Stomach smooth muscle (tissue), 2 donors: ENCODE measurements around the gene KRT15.
A peak's percentile ranks its signal among the peaks of the same experiment; 100 is the strongest.

ENCODE experiments used
- H3K27ac ChIP-seq: one replicate; pipeline ENCODE4 v1.7.0; 2013; ENCODE audit warnings: mild to moderate bottlenecking, low read length, inconsistent platforms
- H3K27me3 ChIP-seq, 2 donors: one replicate each; pipeline ENCODE4 v1.7.0; 2013; ENCODE audit warnings: low read length in 2 of 2; ENCODE audit not compliant: insufficient read depth in 2 of 2, control insufficient read depth in 1 of 2
- H3K36me3 ChIP-seq, 2 donors: one replicate each; pipeline ENCODE4 v1.7.0; 2013; ENCODE audit warnings: low read length in 2 of 2; ENCODE audit not compliant: control insufficient read depth in 2 of 2, insufficient read depth in 2 of 2
- H3K4me1 ChIP-seq: one replicate; pipeline ENCODE4 v1.7.0; 2013; ENCODE audit warnings: low read length; ENCODE audit not compliant: control insufficient read depth, insufficient read depth
- H3K4me3 ChIP-seq, 2 donors: one replicate each; pipeline ENCODE4 v1.7.0; 2013; ENCODE audit warnings: low read length in 2 of 2
- H3K9ac ChIP-seq, 2 donors: one replicate each; pipeline ENCODE4 v1.7.0; 2013; ENCODE audit warnings: low read length in 2 of 2, mild to moderate bottlenecking in 1 of 2
- H3K9me3 ChIP-seq, 2 donors: one replicate each; pipeline ENCODE4 v1.7.0; 2013; ENCODE audit warnings: low read length in 2 of 2; ENCODE audit not compliant: control insufficient read depth in 2 of 2
- donor health status: healthy.
- donor health status: Pancreatic carcinoma.

The KRT15 gene

DNA sequence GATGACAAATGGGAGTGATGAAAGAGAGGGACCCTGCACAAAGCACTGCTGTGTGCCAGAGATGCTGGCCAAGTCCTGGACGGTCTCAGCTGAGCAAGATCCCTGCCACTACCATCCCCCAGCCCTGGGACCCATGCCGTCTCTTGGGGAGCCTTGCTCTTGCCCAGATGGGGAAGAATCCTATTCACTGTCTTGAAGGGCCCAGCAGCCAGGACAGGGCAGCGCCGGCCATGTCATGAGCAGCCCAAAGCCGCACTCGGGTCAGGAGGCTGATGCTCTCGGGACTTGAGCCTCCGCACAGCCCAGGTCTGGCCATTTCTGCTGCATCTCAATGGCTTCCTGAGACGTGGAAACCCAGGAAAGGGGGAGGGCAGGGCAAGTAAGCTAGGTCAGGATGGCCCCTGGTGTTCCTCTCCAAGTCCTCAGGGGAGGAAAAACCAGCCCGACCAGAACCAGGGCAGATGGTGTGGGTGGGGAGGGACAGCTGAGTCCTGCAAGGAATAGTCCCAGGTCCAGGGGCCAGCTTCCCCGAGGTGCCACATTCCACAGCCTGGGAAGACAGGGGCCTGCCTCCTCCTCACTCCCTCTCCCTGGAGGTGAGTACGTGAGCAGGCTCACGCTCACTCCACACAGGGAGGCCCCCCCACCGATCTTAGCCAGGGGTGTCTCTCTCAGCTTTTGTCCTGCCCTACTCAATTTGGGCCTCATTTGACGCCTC is 17.2 kb upstream of the KRT15 start:
- Histone ChIP-seq H3K27me3 (peaks cover under 1 to 10% of the 10 kb centered on the region in 2 donors), H3K27ac (no peak overlapping the region), H3K4me1 (no peaks in the 10 kb centered on the region), H3K9ac (no peak overlapping the region), H3K4me3 (no peak overlapping the region), H3K9me3 (no peaks in the 10 kb centered on the region), H3K36me3 (no peaks in the 10 kb centered on the region)

DNA sequence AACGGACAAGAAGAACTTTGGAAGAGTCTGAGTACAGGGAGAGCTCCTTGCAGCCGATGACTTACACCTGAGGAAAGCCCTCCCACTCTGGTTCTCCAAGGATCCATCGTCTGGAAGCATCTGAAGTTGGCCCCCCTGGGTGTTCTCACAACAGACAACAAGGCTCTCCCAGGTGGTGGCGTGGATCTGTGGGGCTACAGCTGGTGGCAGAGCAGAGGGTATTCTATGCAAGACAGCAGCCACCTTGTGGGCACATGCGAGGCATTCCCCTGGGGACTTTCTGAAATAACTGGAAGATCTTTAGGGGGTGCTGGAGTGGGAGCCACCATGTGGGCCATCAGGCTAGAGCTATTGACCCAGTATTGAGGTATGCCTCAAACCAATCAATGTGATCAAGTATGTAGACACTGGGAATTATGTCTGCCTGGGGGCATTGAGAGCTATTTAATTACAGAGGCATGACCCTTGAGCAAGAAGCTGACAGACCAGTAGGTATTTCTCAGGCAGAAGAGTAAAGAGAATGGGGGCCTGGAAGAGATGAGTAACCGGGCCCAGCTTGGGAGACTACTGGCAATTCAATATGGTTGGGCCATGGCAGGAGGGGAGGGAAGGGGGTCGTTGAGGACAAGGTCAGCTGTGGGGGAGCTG is 16.3 kb upstream of the KRT15 start:
- Histone ChIP-seq H3K9ac (no peak overlapping the region), H3K4me1 (no peaks in the 10 kb centered on the region), H3K27me3 (peaks cover 6 to 14% of the 10 kb centered on the region in 2 donors), H3K36me3 (no peaks in the 10 kb centered on the region), H3K4me3 (no peak overlapping the region), H3K27ac (no peak overlapping the region), H3K9me3 (no peaks in the 10 kb centered on the region)

DNA sequence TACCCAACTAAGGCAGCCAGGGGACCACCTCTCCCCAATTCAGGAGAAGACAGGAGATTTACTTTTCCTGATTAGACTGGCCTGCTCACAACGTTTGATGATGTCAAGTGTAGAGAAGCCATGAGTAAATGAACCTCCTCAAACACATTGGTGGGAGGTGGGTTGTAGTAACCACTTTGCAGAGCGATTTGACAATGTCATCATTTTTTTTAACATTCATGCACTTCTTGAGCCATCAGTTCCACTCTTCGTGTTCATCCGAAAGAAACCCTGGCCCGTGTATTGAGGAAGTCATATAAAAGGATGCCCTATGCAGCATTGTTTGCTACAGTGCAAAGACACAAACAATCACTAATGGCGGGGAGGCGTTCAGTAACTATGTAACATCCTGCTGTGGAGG is 14.9 kb upstream of the KRT15 start:
- Histone ChIP-seq H3K9ac (no peak overlapping the region), H3K27me3 (peaks cover 15 to 27% of the 10 kb centered on the region in 2 donors), H3K9me3 (no peaks in the 10 kb centered on the region), H3K4me1 (no peaks in the 10 kb centered on the region), H3K27ac (no peak overlapping the region), H3K36me3 (no peaks in the 10 kb centered on the region), H3K4me3 (no peak overlapping the region)

DNA sequence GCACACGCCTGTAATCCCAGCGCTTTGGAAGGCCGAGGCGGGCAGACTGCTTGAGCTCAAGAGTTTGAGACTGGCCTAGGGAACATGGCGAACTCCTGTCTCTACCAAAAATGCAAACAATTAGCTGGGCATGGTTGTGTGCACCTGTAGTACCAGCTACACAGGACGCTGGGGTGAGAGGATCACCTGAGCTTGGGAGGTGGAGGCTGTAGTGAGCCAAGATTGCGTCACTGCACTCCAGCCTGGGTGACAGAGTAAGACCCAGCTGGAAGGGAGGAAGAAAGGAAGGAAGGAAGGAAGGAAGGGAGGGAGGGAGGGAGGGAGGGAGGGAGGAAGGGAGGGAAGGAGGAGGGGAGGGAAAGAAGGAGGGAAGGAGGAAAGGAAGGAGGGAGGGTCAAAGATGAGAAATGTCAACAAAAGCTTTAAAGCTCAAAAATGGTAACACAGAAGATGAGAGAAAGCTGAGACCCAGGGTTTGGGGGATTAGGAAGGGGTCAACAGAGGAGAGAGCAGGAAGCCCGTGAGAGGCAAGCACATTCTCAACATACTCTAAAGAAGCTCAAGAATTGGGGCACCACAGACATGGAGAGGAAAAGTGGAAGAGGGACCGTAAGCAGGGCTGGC is 14.4 kb upstream of the KRT15 start:
- Histone ChIP-seq H3K27me3 (peaks cover 20 to 29% of the 10 kb centered on the region in 2 donors), H3K9ac (no peak overlapping the region), H3K36me3 (no peaks in the 10 kb centered on the region), H3K4me1 (peaks cover 3% of the 10 kb centered on the region), H3K9me3 (no peaks in the 10 kb centered on the region), H3K4me3 (no peak overlapping the region), H3K27ac (no peak overlapping the region)

DNA sequence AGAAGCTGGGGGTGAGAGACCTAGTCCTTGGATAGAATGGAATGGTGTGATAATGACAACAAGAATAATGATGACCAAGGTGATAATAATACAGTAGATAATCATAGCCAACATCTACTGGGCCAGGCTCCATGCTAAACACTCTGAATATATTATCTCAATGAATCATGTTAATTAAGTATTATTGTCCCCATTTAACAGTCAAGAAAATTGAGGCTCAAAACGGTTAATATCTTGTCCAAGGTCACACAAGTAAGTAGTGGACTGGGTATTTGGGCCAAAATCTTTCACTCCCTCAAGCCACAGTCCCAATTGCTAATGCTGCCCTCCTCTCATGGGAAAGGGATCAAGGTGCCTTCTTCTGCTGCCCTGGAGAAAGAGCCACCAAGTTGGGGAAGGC is 13.3 kb upstream of the KRT15 start:
- peaks cover 8% of the 10 kb centered on the region for H3K4me1 ChIP-seq
- H3K27ac ChIP-seq, result no peak overlapping the region
- H3K9ac ChIP-seq, result no peak overlapping the region
- peaks cover 31 to 37% of the 10 kb centered on the region in 2 donors for H3K27me3 ChIP-seq
- H3K9me3 ChIP-seq, result no peaks in the 10 kb centered on the region
- H3K4me3 ChIP-seq, result no peak overlapping the region
- H3K36me3 ChIP-seq, result no peaks in the 10 kb centered on the region

DNA sequence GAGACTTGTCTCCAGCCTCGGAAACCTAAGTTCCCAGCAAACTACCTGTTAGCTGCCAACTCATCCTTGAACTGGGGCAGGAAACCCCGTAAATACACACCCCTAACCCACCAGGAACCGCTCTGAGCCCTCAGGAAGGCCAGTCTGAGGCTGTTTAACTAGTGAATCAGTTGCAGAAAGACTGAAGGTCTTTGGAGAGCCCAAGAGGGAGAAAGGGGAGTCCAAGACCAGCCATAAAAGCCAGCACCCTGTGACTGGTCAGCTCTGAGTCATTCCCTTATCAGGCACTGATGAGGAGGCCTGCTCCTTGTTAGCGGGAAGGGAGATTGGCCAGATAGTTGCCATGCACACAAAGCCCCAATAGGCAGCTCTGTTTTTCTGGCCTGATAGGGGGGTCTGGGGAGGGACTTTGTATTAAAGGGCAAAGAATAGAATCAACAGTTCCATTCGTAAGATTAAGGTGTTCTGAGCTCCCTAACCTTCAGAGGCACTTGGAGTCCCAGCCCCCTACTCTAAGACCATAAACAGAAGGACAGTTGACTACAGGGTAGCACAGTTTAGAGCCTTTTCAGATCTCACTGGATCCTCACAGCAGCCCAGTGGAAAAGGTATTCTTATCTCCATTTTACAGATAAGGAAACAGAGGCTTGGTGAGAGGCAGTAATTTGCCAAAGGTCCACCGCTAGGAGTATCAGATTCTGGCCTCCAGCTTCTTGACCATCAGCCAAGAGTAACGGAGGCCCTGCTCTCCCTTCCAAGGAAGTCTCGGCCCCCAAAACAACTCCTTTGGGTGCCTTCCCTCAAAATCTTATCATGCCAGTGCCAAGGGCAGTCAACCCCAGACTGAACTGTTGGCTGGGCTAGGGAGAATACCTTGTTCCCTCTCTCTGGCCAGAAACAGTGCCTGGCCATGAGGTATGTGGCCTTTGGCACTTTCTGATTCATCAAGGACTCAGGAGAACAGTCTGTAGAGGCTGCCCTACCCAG is 11.7 kb upstream of the KRT15 start:
- H3K4me3 ChIP-seq, result no peak overlapping the region
- no peaks in the 10 kb centered on the region for H3K36me3 ChIP-seq
- no peak overlapping the region for H3K27ac ChIP-seq
- peaks cover 35% of the 10 kb centered on the region in 2 donors for H3K27me3 ChIP-seq
- H3K9me3 ChIP-seq, result no peaks in the 10 kb centered on the region
- H3K9ac ChIP-seq, result no peak overlapping the region
- peaks cover 8% of the 10 kb centered on the region for H3K4me1 ChIP-seq

DNA sequence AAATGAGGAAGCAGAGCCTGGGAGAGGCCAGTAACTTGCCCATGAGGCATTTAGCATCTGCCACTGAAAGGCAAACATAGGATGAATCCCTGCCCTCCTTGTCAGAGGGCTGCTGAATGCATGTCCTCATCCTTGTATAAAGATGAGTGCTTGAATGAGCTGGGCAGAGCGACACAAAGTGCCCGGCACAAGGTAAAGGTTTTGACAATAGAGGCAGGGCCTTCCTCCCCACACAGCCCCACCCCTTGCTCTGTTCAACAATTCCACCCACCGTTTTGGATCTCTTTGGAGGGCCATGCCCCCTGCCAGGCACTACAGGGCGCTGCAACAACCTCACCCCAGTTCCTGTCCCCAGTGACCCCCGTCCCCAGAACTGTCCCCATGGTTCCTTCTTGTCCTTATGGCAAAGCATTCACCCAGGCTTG is 10.8 kb upstream of the KRT15 start:
- Histone ChIP-seq H3K4me1 (peaks cover 8% of the 10 kb centered on the region), H3K9ac (no peak overlapping the region), H3K4me3 (no peak overlapping the region), H3K36me3 (no peaks in the 10 kb centered on the region), H3K27me3 (peaks cover 35% of the 10 kb centered on the region in 2 donors), H3K9me3 (no peaks in the 10 kb centered on the region), H3K27ac (no peak overlapping the region)

DNA sequence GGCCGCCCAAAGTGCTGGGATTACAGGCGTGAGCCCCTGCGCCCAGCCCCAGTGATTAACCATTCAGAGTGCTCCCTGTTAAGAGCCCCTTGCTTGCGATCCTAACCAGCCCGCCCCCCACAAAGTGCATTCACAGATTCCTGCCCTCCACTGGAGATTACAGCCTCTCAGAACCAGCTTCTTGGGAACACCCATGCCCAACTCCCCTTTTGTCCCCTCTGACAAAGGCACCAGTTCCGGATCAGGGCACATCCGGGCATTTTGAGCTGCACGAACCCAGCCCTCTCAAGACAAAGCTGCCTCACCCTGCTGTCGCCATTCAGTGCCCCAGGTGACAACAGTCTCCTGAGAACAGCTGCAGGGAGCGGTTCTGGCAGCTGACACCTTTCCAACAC is 10.3 kb upstream of the KRT15 start:
- no peaks in the 10 kb centered on the region for H3K9me3 ChIP-seq
- no peak overlapping the region for H3K4me3 ChIP-seq
- H3K27ac ChIP-seq, result no peak overlapping the region
- H3K36me3 ChIP-seq, result no peaks in the 10 kb centered on the region
- H3K27me3 ChIP-seq, result peaks cover 35 to 38% of the 10 kb centered on the region in 2 donors
- H3K4me1 ChIP-seq, result peaks cover 8% of the 10 kb centered on the region
- no peak overlapping the region for H3K9ac ChIP-seq

DNA sequence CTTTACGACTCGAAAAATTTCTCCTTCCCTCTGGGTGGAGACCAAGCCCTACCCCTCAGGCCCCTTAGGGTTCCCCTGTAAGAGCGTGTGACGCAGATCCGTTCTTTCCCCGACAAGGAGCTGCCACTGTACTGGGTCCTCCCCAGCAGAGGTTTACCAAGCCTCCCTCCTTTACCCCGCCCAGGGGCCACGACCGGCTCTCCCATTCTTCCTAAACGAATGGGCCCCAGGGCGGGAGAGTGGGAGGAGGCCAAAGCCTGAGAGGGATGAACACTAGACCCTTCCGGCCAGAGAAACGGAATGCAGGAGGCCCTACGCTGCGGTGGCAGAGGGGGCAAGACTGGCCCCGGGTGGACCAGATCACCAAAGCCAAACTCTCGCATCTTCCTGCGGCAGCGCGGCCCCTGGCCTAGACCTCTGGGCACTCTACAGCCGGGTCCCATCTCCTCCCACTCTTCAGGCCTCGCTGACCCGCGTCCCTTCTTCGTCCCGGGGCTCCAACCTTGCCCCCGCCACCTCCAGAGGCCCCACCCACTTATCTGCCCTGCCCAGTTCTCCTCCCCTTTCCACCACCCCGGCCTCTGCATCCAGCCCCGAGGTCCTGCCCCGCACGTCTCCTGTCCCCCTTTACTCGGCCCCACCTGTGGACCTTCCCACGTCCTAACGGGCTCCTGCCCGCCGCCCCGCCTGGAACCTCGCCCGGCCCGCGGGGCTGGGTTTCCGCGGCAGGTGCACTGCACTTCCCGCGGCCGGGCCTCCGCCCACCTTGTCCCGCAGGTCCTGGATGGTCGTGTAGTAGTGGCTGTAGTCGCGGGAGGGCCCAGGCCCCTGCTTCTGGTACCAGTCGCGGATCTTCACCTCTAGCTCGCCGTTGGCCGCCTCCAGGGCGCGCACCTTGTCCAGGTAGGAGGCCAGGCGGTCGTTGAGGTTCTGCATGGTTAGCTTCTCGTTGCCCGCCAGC is 8.7 kb upstream of the KRT15 start:
- Histone ChIP-seq H3K27ac (no peak overlapping the region), H3K9me3 (no peaks in the 10 kb centered on the region), H3K27me3 (peaks cover 35 to 38% of the 10 kb centered on the region in 2 donors), H3K4me1 (peaks cover 8% of the 10 kb centered on the region), H3K36me3 (no peaks in the 10 kb centered on the region), H3K9ac (no peak overlapping the region), H3K4me3 (peak overlapping the region in 1 of 2 donors; percentile 40)
